Measurements from ENCODE around the gene DCUN1D2. TPM values are rescaled to one million over a fixed set of nuclear protein-coding genes. Genes with fewer than 3 reads are reported as not detected.

DCUN1D2 gene
- total and polyA plus RNA-seq, 10 of the 15 experiments (the other 5 are each of a cell fraction or from before 2014, with no cell fraction given), result 2.5 to 23.6 (median 9.3) TPM

DNA sequence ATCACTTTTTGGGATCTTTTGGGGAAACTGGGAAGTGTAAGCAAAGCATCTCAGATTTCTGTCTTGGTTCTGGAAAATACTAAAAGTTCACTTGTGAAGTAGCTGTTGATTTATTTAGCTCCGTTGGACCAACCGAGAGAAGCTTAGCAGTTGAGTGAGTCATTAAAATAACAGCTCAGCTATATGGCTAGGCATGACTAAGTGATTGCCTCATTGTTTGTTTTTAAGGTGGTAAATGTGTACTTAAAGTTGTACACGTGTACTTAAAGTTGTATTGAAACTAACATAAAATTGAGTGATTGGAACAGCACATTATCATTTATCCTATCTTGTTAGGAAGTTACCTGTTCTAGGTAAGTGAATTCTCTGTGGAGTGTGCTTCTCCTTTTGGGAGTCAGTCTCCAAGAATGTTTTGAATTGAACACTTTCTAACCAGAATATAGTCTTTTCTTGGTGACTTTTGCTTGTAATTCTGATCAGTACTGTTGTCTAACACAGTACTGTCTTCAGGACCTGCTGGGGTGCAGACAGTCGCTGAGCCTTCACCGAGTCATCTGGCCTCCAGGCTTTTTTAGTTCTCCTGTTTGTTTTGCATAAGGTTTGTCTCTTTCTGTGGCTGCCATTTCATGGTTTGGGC lies 2.9 kb upstream of the DCUN1D2 start:
- Histone ChIP-seq H2AFZ (ENCODE audit: control insufficient read depth, low read depth, low read length) (no peak overlapping the region), H3K4me3 (peak overlapping the region; percentile 68), H4K20me1 (ENCODE audit: control insufficient read depth, insufficient read depth) (no peaks in the 10 kb centered on the region), H3K27ac (ENCODE audit: control insufficient read depth, insufficient read depth) (peak overlapping the region; percentile 45; the same call in 1 of the 2 replicates), H3K4me2 (ENCODE audit: control insufficient read depth, insufficient read depth) (peak overlapping the region; percentile 43), H3K36me3 (ENCODE audit: control insufficient read depth in 2 of 2, insufficient read depth in 2 of 2, low read length in 1 of 2) (peaks cover 6 to 26% of the 10 kb centered on the region in 2 experiments; a peak in 3 of 4 replicates), H3K9ac (ENCODE audit: control insufficient read depth, insufficient read depth, low read length) (peak overlapping the region; percentile 23; the same call in 1 of the 2 replicates), H3K79me2 (ENCODE audit: control insufficient read depth, insufficient read depth, low read length) (peaks cover 55% of the 10 kb centered on the region), H3K27me3 (replicated peaks in 1 of 2; ENCODE audit: control insufficient read depth in 2 of 2, insufficient read depth in 2 of 2, low read length in 1 of 2) (no peaks in the 10 kb centered on the region), H3K4me1 (ENCODE audit: control insufficient read depth, insufficient read depth, low read length) (peaks cover 23% of the 10 kb centered on the region), H3K9me3 (replicated peaks; ENCODE audit: control insufficient read depth, insufficient read depth, low read length) (no peaks in the 10 kb centered on the region)
- DNase-seq (ENCODE audit: low read depth, low spot score) (peak; percentile 16), FAIRE-seq (peak; percentile 86), ATAC-seq (peak; percentile 40)
- 23% methylated on average over 5 of the region's 5 CpGs for WGBS (ENCODE audit: insufficient coverage, insufficient replicate concordance, low lambda C conversion rate, missing lambda C conversion rate)
- ChIA-PET POLR2A (interaction anchor here (0.8 to 1.4 kb wide), 3 partner anchors 10 to 196 kb away, joined by 3 to 4 read pairs (median 4); partner anchors contain the start of gene LAMP1), RAD21 (ENCODE audit: unreplicated experiment) (interaction anchor here (1.2 kb wide), 1 partner anchor 69 kb away, joined by 4 read pairs; no protein-coding TSS in a partner anchor), CTCF (no interaction called here), SMC1A (ENCODE audit: uncharacterized antibody, unreplicated experiment) (interaction anchor here (0.8 to 1.5 kb wide), 8 partner anchors 9 to 63 kb away, joined by 3 to 5 read pairs (median 4); no protein-coding TSS in a partner anchor)
- TF ChIP-seq, protein P1, sequence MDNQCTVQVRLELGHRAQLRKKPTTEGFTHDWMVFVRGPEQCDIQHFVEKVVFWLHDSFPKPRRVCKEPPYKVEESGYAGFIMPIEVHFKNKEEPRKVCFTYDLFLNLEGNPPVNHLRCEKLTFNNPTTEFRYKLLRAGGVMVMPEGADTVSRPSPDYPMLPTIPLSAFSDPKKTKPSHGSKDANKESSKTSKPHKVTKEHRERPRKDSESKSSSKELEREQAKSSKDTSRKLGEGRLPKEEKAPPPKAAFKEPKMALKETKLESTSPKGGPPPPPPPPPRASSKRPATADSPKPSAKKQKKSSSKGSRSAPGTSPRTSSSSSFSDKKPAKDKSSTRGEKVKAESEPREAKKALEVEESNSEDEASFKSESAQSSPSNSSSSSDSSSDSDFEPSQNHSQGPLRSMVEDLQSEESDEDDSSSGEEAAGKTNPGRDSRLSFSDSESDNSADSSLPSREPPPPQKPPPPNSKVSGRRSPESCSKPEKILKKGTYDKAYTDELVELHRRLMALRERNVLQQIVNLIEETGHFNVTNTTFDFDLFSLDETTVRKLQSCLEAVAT (IDR thresholded peaks at IDR 0.05), result peak; percentile 91
- TF ChIP-seq BACH1 (IDR thresholded peaks at IDR 0.05; ENCODE audit: borderline replicate concordance), result peak; percentile 64; the same call in 1 of the 2 replicates
- TF ChIP-seq PML (IDR thresholded peaks at IDR 0.05; ENCODE audit: low read length), result no peak
- no peak for TF ChIP-seq DPF2 (IDR thresholded peaks at IDR 0.05)
- TF ChIP-seq, protein P2, sequence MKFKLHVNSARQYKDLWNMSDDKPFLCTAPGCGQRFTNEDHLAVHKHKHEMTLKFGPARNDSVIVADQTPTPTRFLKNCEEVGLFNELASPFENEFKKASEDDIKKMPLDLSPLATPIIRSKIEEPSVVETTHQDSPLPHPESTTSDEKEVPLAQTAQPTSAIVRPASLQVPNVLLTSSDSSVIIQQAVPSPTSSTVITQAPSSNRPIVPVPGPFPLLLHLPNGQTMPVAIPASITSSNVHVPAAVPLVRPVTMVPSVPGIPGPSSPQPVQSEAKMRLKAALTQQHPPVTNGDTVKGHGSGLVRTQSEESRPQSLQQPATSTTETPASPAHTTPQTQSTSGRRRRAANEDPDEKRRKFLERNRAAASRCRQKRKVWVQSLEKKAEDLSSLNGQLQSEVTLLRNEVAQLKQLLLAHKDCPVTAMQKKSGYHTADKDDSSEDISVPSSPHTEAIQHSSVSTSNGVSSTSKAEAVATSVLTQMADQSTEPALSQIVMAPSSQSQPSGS (IDR thresholded peaks at IDR 0.05; ENCODE audit: low read length), result peak; percentile 66
- TF ChIP-seq PAX8 (IDR thresholded peaks at IDR 0.05), result 0 out of 2 replicates have a peak, but pooled peaks have one; percentile 37
- TF ChIP-seq YY1 (IDR thresholded peaks at IDR 0.05; ENCODE audit: low read depth, low read length), result 0 out of 2 replicates have a peak, but pooled peaks have one; percentile 31
- no peak for TF ChIP-seq SUZ12 (IDR thresholded peaks at IDR 0.05; ENCODE audit: unreplicated experiment)
- 0 out of 4 replicates have a peak, but pooled peaks of 1 of the 2 experiments have one; percentile 20 for TF ChIP-seq BHLHE40 (IDR thresholded peaks at IDR 0.05; ENCODE audit: borderline replicate concordance in 1 of 2, low read depth in 2 of 2, low read length in 1 of 2)
- TF ChIP-seq, protein P3, sequence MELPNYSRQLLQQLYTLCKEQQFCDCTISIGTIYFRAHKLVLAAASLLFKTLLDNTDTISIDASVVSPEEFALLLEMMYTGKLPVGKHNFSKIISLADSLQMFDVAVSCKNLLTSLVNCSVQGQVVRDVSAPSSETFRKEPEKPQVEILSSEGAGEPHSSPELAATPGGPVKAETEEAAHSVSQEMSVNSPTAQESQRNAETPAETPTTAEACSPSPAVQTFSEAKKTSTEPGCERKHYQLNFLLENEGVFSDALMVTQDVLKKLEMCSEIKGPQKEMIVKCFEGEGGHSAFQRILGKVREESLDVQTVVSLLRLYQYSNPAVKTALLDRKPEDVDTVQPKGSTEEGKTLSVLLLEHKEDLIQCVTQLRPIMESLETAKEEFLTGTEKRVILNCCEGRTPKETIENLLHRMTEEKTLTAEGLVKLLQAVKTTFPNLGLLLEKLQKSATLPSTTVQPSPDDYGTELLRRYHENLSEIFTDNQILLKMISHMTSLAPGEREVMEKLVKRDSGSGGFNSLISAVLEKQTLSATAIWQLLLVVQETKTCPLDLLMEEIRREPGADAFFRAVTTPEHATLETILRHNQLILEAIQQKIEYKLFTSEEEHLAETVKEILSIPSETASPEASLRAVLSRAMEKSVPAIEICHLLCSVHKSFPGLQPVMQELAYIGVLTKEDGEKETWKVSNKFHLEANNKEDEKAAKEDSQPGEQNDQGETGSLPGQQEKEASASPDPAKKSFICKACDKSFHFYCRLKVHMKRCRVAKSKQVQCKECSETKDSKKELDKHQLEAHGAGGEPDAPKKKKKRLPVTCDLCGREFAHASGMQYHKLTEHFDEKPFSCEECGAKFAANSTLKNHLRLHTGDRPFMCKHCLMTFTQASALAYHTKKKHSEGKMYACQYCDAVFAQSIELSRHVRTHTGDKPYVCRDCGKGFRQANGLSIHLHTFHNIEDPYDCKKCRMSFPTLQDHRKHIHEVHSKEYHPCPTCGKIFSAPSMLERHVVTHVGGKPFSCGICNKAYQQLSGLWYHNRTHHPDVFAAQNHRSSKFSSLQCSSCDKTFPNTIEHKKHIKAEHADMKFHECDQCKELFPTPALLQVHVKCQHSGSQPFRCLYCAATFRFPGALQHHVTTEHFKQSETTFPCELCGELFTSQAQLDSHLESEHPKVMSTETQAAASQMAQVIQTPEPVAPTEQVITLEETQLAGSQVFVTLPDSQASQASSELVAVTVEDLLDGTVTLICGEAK (IDR thresholded peaks at IDR 0.05; ENCODE audit: borderline replicate concordance), result peak; percentile 19; the same call in 1 of the 2 replicates
- TF ChIP-seq IKZF1 (conservative IDR thresholded peaks at IDR 0.05), result 0 out of 2 replicates have a peak, but pooled peaks have one; percentile 8
- 0 out of 2 replicates have a peak, but pooled peaks have one; percentile 45 for TF ChIP-seq CREB1 (IDR thresholded peaks at IDR 0.05; ENCODE audit: low read depth)
- TF ChIP-seq SP1 (IDR thresholded peaks at IDR 0.05; ENCODE audit: low read depth, low read length), result no peak
- TF ChIP-seq ATF7 (IDR thresholded peaks at IDR 0.05; ENCODE audit: low read depth), result peak; percentile 88
- in situ Hi-C loops (cut with MboI) (no loop called here), intact Hi-C loops (cut with micrococcal nuclease; ENCODE audit: unreplicated experiment) (loop anchor here (5.0 kb wide), 2 partner anchors 94 to 196 kb away; partner anchors contain the start of gene LAMP1)
- BruUV-seq (replicated peaks), result no TSS peak
